Esophagus squamous epithelium (tissue), 4 donors: ENCODE results near the gene SPATA17.

Source experiments
- POLR2A ChIP-seq, 4 donors: fragments of 450-650 bp; IDR thresholded peaks; one replicate each; pipeline ENCODE4 v1.6.1; 2017; ENCODE audit warnings: antibody characterized with exemption in 4 of 4, mild to moderate bottlenecking in 4 of 4, moderate library complexity in 3 of 4
- TF ChIP-seq, protein P1 (sequence below), 6 experiments: fragments of 450-650 bp in 4 of 6; fragments of 200-600 bp in 2 of 6; sonication (generic) in 2 of 6; IDR thresholded peaks; one replicate each; pipeline ENCODE4 v1.5.1; 2016 to 2019; ENCODE audit warnings: antibody characterized with exemption in 6 of 6, mild to moderate bottlenecking in 4 of 6, moderate library complexity in 4 of 6

DNA sequence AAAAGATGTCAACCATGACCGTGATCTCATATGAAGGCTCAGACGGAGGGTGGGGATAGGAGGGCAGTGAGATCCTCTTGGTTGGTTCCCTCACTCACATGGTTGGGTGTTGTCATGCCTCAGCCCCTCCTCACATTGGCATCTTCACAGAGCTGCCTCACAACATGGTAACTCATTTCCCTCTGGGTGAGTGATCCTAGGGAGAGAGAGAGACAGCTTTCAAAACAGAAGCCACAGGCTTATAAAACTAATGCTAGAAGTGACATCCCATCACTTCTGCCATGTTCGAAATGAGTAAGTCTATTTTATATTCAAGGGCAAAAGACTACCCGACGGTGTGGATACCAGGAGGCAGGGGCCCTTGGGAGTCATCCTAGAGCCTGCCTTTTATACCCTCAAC is 145.5 kb downstream of the SPATA17 start:
- no peak for TF ChIP-seq POLR2A (IDR thresholded peaks at IDR 0.05)
- TF ChIP-seq, protein P1, sequence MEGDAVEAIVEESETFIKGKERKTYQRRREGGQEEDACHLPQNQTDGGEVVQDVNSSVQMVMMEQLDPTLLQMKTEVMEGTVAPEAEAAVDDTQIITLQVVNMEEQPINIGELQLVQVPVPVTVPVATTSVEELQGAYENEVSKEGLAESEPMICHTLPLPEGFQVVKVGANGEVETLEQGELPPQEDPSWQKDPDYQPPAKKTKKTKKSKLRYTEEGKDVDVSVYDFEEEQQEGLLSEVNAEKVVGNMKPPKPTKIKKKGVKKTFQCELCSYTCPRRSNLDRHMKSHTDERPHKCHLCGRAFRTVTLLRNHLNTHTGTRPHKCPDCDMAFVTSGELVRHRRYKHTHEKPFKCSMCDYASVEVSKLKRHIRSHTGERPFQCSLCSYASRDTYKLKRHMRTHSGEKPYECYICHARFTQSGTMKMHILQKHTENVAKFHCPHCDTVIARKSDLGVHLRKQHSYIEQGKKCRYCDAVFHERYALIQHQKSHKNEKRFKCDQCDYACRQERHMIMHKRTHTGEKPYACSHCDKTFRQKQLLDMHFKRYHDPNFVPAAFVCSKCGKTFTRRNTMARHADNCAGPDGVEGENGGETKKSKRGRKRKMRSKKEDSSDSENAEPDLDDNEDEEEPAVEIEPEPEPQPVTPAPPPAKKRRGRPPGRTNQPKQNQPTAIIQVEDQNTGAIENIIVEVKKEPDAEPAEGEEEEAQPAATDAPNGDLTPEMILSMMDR (IDR thresholded peaks at IDR 0.05), result no peak
